GM23248 (cell line): ENCODE measurements around the gene SBNO2.

Experiments
- EZH2 ChIP-seq: fragments of 200-600 bp; sonication (generic); IDR thresholded peaks from 2 replicates; pipeline ENCODE4 v1.6.1; 2018; ENCODE audit warnings: antibody characterized with exemption, mild to moderate bottlenecking; ENCODE audit not compliant: insufficient read depth, poor library complexity, severe bottlenecking
- EZH2phosphoT487 ChIP-seq: fragments of 200-600 bp; sonication (generic); IDR thresholded peaks from 2 replicates; pipeline ENCODE4 v1.6.1; 2018; ENCODE audit warnings: antibody characterized with exemption, moderate library complexity, mild to moderate bottlenecking, low read depth; ENCODE audit not compliant: insufficient read depth

DNA sequence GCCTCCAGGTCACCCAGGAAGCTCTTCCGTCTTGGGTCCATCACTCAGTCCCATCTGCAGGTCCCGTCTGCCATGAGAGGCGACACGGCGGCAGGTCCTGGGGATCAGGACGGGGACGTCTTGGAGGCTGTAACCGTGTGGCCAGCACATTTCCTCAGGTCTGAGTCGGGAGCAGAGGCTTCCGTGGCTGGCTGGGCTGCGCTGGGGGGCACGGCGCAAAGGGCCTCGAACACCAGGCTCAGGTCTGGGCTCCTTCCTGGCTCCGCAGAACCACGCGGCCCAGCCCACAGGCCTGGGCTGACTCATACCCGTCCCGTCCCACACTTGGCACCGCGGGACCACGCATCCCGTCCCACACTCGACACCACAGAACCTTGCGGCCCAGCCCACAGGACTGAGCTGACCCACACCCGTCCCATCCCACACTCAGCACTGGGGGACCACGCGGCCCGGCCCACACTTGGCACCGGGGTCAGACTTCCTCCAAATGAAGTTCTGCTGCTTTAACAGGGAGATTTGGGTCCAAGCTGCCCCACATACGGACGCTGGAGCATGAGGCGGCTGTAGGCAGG, 30.2 kb downstream of the SBNO2 start:
- no peak for TF ChIP-seq EZH2
- TF ChIP-seq EZH2phosphoT487: no peak
